GM23338 (cell line): ENCODE measurements around the gene PANK1.

Source experiments
- CREB1 ChIP-seq: fragments of 250-450 bp; sonication (Bioruptor Pico); IDR thresholded peaks from 2 replicates; pipeline ENCODE4 v1.5.0; 2020; ENCODE audit warnings: low read depth, mild to moderate bottlenecking, moderate library complexity
- CTCF ChIP-seq, 2 experiments: fragments of 200-600 bp in 1 of 2; sonication (generic) in 1 of 2; conservative IDR thresholded peaks; 2 replicates each; pipeline versions ENCODE4 v1.5.1 to v1.6.1; 2016 to 2017; ENCODE audit warnings: antibody characterized with exemption in 2 of 2, low read depth in 2 of 2, mild to moderate bottlenecking in 2 of 2, moderate library complexity in 1 of 2
- ETS1 ChIP-seq: IDR thresholded peaks from 2 replicates; pipeline ENCODE4 v1.6.1; 2016; ENCODE audit warnings: antibody characterized with exemption
- EZH2 ChIP-seq: fragments of 200-600 bp; sonication (generic); IDR thresholded peaks from one replicate; pipeline ENCODE4 v1.8.0; 2017; ENCODE audit warnings: antibody characterized with exemption, mild to moderate bottlenecking, low read depth; ENCODE audit not compliant: unreplicated experiment
- EZH2phosphoT487 ChIP-seq: fragments of 200-600 bp; sonication (generic); IDR thresholded peaks from one replicate; pipeline ENCODE4 v1.8.1; 2018; ENCODE audit warnings: antibody characterized with exemption; ENCODE audit not compliant: unreplicated experiment
- JUNB ChIP-seq: IDR thresholded peaks from one replicate; pipeline ENCODE4 v1.6.1; 2016; ENCODE audit warnings: antibody characterized with exemption; ENCODE audit not compliant: unreplicated experiment
- NANOG ChIP-seq: IDR thresholded peaks from 2 replicates; pipeline ENCODE4 v1.6.1; 2016; ENCODE audit warnings: antibody characterized with exemption, borderline replicate concordance
- POLR2AphosphoS5 ChIP-seq: IDR thresholded peaks from 2 replicates; pipeline ENCODE4 v1.6.1; 2016; ENCODE audit warnings: antibody characterized with exemption, low read depth
- REST ChIP-seq: IDR thresholded peaks from one replicate; pipeline ENCODE4 v1.6.1; 2018; ENCODE audit warnings: antibody characterized with exemption; ENCODE audit not compliant: unreplicated experiment
- STAT1 ChIP-seq: IDR thresholded peaks from one replicate; pipeline ENCODE4 v1.6.1; 2016; ENCODE audit warnings: antibody characterized with exemption; ENCODE audit not compliant: unreplicated experiment
- ZNF331 ChIP-seq: fragments of 250-450 bp; sonication (Bioruptor Pico); IDR thresholded peaks from 2 replicates; pipeline ENCODE4 v1.5.0; 2020; ENCODE audit warnings: low read depth, mild to moderate bottlenecking, moderate library complexity

GRCh38 chr10:89633484-89633883 lies 11.6 kb downstream of the PANK1 start:
- TF ChIP-seq CTCF (conservative IDR thresholded peaks at IDR 0.05; ENCODE audit: low read depth in 2 of 2) (no peak), EZH2 (no peak), REST (no peak), ZNF331 (CRISPR knock-in tag) (no peak), CREB1 (CRISPR knock-in tag) (no peak), POLR2AphosphoS5 (no peak), EZH2phosphoT487 (no peak), ETS1 (no peak), JUNB (no peak), STAT1 (no peak), NANOG (no peak)
